NCI-H2227 (cell line): ENCODE data around the gene MGAT5B.

ENCODE experiments used
- DNase-seq: peaks from one replicate; lab custom pipeline; 2025; ENCODE audit not compliant: unreplicated experiment; lab: John Stamatoyannopoulos, UW

MGAT5B gene

DNA sequence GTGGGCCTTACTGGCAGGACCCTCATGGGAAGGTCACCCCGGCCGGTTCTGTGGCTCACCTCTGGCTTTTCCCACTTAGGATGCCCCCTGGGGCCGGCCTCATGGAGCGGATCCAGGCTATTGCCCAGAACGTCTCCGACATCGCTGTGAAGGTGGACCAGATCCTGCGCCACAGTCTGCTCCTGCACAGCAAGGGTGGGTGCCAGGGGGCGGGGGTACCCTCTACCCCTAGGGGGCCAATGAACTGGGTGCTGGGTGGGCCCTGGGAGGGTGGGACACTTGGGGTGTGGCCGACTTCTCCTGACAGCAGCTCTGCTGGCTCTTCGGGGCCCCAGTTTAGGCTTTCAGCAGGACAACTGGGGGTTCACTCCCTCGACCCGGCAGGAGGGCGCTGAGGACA lies 34.3 kb downstream of the MGAT5B start:
- DNase-seq = no peak

DNA sequence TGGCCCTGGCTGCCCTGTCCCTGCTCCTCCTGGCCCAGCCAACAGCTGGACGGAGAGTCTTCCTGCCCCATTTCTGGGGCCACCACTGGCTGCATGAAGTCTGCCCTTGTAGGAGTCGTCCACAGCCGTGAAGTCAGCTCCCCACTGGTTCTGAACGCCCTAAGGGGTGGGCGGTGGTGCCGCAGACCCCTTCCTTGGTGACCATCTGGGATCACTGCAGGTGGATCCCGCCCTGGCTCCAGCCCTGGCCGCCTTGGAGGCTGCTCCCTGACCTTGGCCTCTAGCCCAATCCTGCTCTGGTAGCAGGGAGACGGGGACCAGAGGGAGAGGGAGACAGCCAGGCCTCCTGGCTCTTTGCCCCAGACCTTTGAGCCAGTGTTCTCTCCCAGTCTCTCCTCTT lies 35.4 kb downstream of the MGAT5B start:
- DNase-seq = no peak

DNA sequence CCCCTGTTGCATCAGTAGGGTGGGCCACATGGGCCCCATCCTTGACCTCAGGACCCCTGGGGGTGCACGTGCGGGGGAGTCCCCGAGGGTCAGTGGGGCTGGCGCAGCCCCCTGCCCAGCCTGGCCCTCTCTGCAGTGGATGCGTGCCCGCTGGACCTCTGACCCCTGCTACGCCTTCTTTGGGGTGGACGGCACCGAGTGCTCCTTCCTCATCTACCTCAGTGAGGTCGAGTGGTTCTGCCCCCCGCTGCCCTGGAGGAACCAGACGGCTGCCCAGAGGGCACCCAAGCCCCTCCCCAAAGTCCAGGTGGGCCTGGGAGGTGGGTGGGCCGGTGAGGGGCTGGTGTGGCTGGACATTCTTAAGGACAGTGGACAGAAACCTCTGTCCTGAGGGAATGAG lies 35.9 kb downstream of the MGAT5B start:
- no peak for DNase-seq

DNA sequence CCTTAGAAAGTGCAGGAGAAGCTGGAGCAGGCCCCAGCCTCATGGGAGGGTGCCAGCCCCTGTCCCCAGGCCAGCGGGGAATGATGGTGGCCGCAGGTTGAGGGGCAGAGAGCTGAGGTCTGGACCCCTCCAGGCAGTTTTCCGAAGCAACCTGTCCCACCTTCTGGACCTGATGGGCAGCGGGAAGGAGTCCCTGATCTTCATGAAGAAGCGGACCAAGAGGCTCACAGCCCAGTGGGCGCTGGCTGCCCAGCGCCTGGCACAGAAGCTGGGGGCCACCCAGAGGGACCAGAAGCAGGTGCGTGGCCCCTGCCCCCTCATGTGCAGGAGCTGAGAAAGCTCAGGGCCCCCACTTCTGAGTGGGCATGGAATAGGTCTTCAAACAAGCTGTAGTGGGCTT lies 36.8 kb downstream of the MGAT5B start:
- DNase-seq = no peak

DNA sequence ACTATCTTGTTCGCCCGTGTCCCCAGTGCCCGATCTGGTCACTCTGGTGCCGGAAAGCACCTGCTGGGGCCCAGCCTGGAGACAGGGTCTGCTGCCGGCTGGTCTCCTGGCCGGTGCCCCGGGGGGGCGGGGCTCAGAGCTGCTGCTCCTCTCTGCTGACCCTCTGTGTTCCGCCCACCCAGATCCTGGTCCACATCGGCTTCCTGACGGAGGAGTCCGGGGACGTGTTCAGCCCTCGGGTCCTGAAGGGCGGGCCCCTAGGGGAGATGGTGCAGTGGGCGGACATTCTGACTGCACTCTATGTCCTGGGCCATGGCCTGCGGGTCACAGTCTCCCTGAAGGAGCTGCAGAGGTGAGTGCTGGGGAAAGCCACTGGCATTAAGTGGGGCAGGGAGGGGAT lies 37.6 kb downstream of the MGAT5B start:
- DNase-seq = no peak

DNA sequence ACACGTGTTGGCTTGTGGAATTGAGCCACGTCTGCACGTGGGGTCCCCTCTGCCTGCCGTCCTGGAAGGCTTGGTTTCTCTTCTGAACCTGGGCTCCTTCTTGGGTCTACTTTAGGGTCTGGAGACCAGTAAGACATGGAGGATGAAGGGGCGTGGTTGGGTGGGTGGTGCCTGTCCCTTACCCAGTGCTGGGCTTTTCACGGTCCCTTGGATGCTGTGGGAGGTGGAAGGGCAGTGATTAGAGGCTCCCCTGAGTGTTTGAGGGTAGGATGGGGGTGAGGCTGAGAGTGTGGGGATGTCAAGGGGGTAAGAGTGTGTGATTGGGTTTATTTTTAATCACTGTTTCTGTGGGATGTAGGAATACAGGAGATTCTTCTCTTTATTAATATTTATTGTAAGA lies 38.3 kb downstream of the MGAT5B start:
- DNase-seq = no peak

DNA sequence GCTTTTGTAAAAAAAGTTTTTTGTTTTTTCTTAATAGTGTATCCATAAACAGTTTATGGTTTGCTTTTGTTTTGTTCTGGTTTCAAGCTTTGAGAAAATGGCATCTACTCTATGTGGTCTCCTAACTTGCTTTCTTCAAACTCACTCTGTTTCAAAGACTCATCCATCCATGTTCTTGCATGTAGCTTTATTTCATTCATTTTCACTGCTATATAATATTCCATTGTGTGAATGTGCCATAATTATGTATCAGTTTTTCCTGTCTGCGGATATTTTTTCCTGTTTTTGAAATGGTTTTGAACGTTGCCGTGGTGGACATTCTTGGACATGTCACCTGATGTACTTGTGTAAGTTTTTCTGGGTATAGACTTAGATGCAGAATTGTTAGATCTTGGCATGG lies 39.1 kb downstream of the MGAT5B start:
- DNase-seq = no peak

DNA sequence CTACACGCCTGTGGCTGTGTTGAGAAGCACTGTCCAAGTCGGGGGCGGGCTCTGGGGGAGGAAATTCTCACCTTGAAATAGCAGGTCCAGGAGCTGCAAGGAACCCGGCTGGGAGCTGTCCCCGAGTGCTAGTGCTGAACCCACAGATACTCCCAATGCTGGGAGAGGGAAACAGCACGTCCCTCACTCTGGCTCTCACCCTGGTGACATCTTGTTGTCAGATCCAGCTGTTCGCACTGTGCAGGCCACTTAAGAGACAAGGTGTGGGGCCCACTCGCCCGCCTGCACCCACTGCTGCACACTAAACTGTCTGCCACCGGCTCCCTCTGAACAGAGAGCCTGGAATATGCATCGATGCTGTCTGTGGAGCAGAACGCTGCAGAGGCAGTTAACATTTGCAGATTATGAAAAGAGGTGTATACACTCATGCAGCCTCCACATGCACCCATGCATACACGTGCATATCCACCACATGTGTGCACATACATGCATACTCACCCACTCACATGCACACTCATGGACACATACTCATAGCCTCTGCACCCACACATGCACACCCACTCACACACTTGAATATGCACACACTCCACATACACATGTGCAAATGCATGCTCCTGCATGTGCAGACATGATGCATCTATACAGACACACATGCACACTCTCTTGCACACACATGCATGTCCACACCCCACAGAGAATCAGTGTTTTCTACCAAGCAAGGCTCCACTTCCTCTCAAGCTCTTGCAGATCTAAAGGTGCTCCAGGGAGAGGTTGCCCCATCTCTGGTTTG lies 42.0 kb downstream of the MGAT5B start:
- DNase-seq = no peak

DNA sequence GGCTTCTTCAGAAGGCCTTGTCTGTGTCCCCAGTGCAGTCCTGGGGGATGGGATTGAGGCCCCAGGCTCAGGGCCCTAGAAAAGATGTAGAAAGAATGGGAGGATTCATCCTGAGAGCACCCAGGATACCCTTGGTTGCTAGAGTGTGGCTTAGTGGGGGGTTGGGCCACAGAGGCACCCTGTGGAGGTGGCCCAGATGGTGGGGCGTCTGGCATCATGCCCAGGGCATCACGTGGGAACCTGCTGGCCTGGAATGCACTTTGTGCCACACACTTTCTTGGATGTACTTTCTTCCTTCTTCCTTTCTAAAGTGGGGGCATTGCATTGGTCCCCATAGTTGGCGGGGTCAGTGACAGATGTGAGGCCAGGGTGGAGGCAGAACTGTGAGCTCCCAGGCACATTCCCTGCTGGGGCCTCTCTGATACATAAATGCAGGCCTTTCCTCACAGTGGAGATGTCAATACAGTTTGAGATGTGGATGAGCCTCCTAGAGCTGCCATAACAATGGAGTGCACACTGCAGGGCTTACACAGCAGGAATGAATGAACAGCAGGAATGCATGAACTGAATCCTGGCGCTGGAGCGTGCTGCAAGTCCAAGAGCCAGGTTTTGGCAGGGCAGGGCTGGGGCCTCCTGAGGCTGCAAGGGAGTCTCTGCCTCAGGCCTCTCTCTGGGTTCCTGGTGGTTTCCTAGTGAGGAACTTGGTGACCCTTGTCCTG lies 43.3 kb downstream of the MGAT5B start:
- peak; percentile 9 for DNase-seq

DNA sequence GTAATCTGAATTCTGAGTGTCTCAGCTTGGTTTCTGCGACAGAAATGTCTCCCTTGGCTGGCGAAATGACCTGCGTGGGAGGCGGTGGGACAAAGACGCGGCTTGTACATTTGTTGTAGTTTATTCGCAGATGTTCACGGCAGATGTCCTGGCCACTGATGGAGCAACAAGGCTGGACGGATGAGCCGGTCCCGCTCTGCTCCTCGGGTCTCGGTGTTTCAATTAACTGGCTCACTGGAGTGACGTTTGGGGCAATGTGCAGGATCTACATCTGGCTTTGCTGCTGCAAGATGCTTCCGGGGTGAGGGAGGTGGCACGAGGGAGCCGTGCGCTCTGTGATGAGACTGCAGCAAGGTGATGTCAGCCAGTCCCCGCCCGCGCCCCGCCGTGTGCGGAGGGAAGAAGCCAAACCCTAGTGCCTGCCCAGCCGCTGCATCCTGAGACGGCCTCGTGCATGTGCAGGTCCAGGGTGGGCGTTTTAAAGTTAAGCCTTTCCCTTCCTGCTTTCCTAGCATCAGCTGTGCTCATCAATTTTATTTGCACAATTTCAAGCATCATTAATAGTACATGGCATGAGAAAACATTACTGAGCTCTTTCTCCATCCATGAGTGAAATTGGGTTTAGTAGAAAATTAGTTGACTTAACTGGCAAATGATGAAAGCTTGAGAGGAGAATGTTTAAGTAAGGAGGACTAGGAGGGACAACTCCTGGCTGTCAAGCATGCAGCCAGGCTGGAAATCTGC lies 44.4 kb downstream of the MGAT5B start:
- no peak for DNase-seq

DNA sequence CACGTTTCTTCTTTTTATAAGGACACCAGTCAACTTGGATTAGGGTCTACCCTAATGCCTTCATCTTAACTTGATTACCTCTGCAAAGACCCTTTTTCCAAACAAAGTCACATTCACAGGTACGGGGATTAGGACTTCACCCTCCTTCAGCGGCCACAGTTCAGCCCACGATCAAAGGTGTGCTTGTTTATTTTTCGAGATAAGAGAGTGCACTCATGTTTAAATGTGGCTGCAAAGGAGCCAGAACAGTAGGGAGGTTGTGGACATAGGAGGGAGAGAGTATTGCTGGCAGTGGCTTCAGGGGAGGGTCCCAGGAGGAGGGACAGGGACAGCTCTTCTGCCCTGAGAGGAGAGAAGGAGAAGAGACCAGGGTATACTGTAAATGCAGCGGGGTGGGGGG lies 46.7 kb downstream of the MGAT5B start:
- DNase-seq = no peak

DNA sequence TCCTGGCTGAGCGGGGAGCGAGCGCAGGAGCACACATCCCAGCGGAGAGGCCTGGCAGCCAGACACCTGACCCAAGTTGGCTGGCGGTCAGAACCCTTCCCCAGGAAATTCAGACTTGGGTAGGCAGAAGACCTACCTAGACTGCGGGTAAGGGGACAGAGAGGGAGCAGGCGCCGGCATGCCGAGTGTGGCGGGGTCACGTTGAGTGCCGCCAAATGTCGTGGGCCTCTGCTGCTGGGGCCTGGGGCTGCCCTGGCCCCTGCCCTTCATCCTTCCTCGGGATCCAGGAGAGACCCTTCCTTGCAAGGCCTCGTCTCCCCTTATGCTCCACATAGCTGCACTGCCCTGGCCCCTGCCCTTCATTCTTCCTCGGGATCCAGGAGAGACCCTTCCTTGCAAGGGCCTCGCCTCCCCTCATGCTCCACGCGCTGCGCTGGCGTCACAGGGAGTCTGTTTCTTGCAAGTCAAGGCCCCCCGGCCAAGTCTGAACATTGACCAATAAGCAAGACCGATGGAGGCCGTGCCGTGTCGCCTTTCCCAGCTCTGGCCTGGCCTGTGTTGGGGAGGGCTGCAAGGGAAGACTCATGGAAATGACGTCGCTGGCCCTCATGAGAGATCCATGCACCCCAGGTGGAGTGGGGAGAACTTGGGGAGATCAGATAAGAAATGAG lies 47.8 kb downstream of the MGAT5B start:
- no peak for DNase-seq

DNA sequence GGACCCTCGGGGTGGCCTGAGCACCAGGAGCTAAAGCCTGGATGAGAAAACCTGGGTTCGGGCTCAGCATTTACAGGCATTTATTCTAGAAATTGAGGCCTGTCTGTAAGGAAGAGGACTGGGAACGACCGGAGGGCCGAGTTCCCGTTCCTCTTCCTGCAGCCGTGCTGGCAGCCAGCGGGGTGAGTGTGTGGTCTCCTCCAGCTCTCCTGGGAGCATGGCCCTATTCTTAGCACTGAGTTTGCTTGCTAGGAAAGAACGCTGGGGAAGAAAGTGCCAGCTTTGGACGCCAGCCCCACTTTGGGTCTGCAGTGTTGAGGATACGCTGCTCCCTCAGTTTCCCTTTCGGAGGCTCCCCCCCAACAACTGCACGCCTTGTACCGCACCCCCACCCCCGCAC lies 49.6 kb downstream of the MGAT5B start:
- no peak for DNase-seq

DNA sequence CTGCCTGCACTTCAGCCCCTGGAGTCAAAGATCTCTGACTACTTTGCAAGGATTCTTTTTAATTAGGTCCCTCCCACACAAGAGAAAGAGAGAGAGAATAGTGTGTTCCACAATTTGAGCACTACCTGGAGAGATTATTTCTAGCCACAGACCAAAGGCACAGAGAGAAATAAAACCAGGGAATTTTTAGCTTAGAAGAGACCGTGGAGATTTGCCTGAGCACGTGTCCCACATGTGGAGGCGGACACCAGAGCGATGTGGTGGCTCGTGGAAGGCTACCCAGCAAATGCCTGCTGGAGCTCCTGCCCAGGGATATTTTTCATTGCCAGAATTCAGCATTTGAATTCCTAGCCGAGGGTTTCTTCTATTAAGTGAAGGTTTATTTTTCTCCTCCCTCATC lies 50.6 kb downstream of the MGAT5B start:
- no peak for DNase-seq

DNA sequence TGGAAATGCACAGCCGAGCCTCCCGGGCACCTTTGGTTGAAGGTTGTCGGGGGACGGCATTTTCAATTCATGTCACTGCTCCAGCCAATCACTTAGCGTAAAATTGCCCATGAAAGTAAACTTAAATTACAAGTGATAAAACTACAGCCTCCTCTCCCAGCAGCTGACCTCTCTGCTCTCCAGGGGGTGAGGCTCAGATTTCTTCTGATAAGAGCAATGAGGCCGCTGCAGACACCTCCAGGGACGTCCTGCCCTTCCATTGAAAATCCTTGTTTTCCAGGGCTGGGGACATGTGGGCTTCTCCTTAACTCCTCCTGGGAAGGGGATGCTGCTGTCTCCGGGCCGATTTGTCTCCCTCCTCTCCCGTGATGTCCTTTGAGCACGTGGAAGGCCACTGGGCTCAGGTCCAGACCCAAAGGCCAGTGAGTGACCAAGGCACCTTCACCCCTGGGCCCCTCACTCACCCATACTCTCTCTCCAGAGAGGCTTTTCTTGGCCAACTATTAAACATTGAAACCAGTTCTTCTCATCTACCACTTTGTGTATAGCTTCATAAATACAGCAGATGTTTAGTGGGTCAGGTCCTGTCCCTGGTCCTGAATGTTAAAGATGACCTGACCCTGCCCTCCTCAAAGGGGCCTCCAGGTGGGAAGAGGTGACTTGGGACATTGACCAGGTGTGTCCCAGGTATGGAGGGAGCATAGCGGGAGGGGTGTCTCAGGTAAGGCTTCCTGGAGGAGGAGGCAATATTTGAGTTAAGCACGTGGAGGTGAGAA lies 52.3 kb downstream of the MGAT5B start:
- DNase-seq = no peak

DNA sequence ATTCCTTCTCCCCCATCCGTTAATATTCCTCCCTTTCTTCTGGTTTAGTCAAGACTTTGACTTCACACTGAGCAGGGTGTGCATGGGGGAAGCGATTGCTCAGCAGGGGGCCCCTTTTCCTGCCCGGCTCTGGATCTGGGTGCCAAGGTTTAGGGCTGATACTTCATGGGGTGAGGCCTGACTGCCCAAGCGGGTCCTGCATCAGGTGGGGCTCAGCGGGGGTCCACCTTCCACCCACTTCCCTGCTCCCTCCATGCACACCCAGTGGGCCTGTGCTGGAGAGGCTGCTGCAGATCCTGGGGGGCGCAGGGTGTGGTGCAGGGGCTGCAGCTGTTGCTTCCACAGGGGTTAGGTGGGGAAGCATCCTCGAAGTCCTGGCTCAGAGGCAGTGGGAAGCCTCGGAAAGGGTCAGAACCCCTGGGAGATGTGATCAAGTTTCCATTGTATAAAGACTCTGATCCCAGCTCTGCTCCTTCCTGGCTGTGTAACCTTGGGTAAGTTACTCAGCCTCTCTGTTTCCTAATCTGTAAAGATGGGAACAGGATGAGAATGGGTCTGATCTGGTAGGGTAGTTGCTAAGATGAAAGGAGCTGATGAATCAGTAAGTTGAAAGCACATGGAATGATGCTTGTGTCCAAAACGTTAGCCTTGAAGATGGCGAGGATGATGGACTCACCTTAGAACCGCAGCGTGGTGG lies 53.3 kb downstream of the MGAT5B start:
- DNase-seq = no peak

DNA sequence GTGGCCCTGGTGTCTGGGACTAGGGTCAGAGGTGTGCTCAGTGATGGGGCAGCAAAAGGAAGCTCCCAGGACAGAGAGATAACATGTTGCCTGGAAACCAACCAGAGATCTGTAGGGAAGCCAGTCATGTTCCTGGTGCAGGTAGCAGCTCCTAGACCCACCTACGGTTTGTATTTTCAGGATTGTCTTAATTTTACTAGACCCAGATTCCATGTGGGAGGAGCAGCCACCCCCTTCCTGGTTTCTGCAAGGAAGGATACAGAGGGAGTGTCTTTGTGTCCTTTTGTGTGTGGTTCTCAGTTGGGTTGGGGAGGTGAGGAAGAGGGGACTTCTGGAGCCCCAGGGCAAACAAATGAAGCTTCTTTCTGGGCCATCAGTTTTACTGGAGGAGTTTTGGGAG lies 53.9 kb downstream of the MGAT5B start:
- no peak for DNase-seq

DNA sequence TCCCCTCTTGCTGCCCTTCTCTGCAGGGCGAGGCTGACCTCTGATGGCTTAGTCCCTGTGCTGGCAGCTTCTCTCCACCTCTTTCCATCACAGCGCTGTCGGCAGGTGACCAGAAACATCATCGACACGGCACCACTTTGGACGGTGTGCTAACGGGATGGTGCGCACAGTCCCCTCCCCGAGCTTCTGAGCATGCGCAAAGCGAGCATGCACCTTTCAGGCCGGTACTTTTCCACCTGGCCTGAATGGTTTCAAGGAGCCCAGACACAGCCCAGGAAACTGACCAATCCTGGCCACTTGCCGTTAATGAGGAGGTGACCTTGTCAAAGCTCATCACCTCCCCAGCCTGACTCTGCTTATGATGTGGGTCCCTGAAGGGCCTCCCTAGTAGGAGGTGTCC lies 54.8 kb downstream of the MGAT5B start:
- DNase-seq = no peak

DNA sequence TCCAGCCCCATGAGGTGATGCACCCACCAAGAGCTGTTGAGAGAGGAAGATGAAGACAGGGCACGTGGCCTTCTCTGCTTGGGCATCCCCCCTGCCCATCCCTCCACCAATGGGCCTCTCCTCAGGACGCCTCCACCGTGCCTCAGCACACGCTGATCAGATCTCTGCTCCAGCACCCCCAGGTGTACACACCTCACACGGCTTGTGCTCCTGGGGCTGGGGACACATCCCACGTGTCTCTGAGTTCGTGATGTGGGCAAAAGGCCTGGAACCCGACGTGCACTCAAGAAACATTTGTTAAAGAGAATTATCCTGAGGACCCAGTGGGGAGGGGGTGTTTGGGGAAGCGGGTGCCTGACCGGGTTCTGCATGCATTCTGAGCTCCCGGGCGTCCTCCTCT lies 55.3 kb downstream of the MGAT5B start:
- DNase-seq = no peak
